Measurements from ENCODE around the gene JHY. TPM values are rescaled to one million over a fixed set of nuclear protein-coding genes. Genes with fewer than 3 reads are reported as not detected.
"Not testable (repeated sequence)": the region's sequence is repeated elsewhere in the genome, so short reads cannot be mapped to it uniquely, and the experiment has no call there.

JHY gene
- total and polyA plus RNA-seq, 2 of the 4 experiments (the other 2 are of a cell fraction), result 0.51 to 0.54 TPM

DNA sequence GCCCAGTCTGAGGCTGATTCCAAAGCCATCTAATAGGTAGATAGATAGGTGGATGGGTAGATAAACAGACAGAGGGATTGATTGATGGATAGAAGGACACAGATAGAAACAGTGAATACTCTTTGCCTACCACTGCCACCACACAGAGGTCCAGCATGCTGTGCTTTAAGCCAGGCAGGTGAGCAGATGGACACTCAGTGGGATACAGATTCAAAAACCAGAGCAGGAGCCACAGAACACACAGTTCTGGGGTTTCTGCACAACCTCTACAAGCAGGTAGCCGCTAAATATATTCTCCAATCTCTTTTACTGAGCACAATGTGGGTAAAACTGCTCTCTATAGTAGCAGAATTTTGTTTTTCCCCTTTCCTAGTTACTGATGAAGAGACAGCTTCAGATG is 20.5 kb upstream of the JHY start:
- no peak overlapping the region for H2BK120ac ChIP-seq (ENCODE audit: low read depth, low read length)
- ATAC-seq (ENCODE audit: low read depth) (no peak), DNase-seq (no peak)
- dilution Hi-C loops (cut with HindIII; ENCODE audit: low sequenced_read_pairs, unreplicated experiment) (loop anchor here (25.0 kb wide), 1 partner anchor 175 kb away; no protein-coding TSS in a partner anchor), intact Hi-C loops (cut with micrococcal nuclease) (no loop called here), in situ Hi-C loops (cut with MboI; ENCODE audit: low sequenced_read_pairs) (loop anchor here (25.0 kb wide), 1 partner anchor 400 kb away; no protein-coding TSS in a partner anchor)
- no peak overlapping the region for H2BK20ac ChIP-seq (ENCODE audit: low read depth, low read length)
- H3K4ac ChIP-seq (ENCODE audit: low read depth, low read length), result no peak overlapping the region
- ChIA-PET CTCF (interaction anchor here (0.5 to 3.7 kb wide), 4 partner anchors 84 to 399 kb away, joined by 3 to 53 read pairs (median 5); no protein-coding TSS in a partner anchor), POLR2A (ENCODE audit: unreplicated experiment) (no interaction called here)
- H3K9me3 ChIP-seq (ENCODE audit: control insufficient read depth, insufficient read depth, low read length), result no peaks in the 10 kb centered on the region
- TF ChIP-seq NFE2L2 (IDR thresholded peaks at IDR 0.05; ENCODE audit: low read depth, low read length), result no peak
- TF ChIP-seq CHD1 (IDR thresholded peaks at IDR 0.05; ENCODE audit: low read depth, low read length), result no peak
- TF ChIP-seq BHLHE40 (IDR thresholded peaks at IDR 0.05; ENCODE audit: low read depth, low read length), result no peak
- no peak for TF ChIP-seq MXI1 (IDR thresholded peaks at IDR 0.05; ENCODE audit: borderline replicate concordance, low read depth, low read length)
- no peak for TF ChIP-seq RFX5 (IDR thresholded peaks at IDR 0.05; ENCODE audit: low read depth, low read length)
- TF ChIP-seq CEBPB (IDR thresholded peaks at IDR 0.05; ENCODE audit: low read depth, low read length), result no peak
- no peak for TF ChIP-seq FOS (IDR thresholded peaks at IDR 0.05; ENCODE audit: low read depth, low read length)
- no peak for TF ChIP-seq MAFK (IDR thresholded peaks at IDR 0.05; ENCODE audit: low read depth, low read length)
- no peaks in the 10 kb centered on the region for H3K9me1 ChIP-seq (ENCODE audit: insufficient read depth, low read length)
- H3K27ac ChIP-seq (ENCODE audit: insufficient read depth, low read length), result no peak overlapping the region
- no peak overlapping the region for H2BK5ac ChIP-seq (ENCODE audit: low read depth, low read length, poor library complexity, severe bottlenecking)
- WGBS, 2 experiments (ENCODE audit: extremely low coverage in 2 of 2, insufficient read length in 1 of 2), result no CpG with 5 or more reads among the region's 1 CpG
- no peak overlapping the region for H3K18ac ChIP-seq (ENCODE audit: low read depth, low read length)
- no peak overlapping the region for H4K8ac ChIP-seq (ENCODE audit: low read depth in 2 of 2, low read length in 2 of 2)
- no peak overlapping the region for H4K91ac ChIP-seq (ENCODE audit: insufficient read depth, low read depth, low read length)
- peaks cover 23% of the 10 kb centered on the region for H3K27me3 ChIP-seq (ENCODE audit: control insufficient read depth, insufficient read depth, low read length)
- BruUV-seq (replicated peaks), result no TSS peak
- no peak overlapping the region for H2AK9ac ChIP-seq (replicated peaks; ENCODE audit: low read depth, low read length, poor library complexity)
- H2BK15ac ChIP-seq (ENCODE audit: low read depth, low read length), result no peak overlapping the region
- H2AFZ ChIP-seq (replicated peaks; ENCODE audit: low read length, poor library complexity), result no peak overlapping the region
- no peaks in the 10 kb centered on the region for H3K79me1 ChIP-seq (ENCODE audit: low read depth in 1 of 2, low read length in 2 of 2)
- H3K4me3 ChIP-seq (ENCODE audit: insufficient read depth, low read depth, low read length), result no peak overlapping the region
- no peak overlapping the region for H3K56ac ChIP-seq (ENCODE audit: extremely low read depth, insufficient read depth, low read length)
- no peaks in the 10 kb centered on the region for H4K20me1 ChIP-seq (ENCODE audit: insufficient read depth, low read length)
- H2AK5ac ChIP-seq (ENCODE audit: low read depth, low read length), result no peak overlapping the region
- H3K23ac ChIP-seq (ENCODE audit: low read depth, low read length), result no peak overlapping the region
- H3K36me3 ChIP-seq (ENCODE audit: control insufficient read depth, insufficient read depth, low read length), result no peaks in the 10 kb centered on the region
- no peak overlapping the region for H3K9ac ChIP-seq (ENCODE audit: low read depth, low read length)
- no peak overlapping the region for H4K5ac ChIP-seq (ENCODE audit: low read depth, low read length)
- no peaks in the 10 kb centered on the region for H3K4me1 ChIP-seq (ENCODE audit: control insufficient read depth, insufficient read depth, low read length)
- no peak overlapping the region for H3K4me2 ChIP-seq (ENCODE audit: low read depth, low read length)
- H3K14ac ChIP-seq (replicated peaks; ENCODE audit: low read depth, low read length), result no peak overlapping the region

DNA sequence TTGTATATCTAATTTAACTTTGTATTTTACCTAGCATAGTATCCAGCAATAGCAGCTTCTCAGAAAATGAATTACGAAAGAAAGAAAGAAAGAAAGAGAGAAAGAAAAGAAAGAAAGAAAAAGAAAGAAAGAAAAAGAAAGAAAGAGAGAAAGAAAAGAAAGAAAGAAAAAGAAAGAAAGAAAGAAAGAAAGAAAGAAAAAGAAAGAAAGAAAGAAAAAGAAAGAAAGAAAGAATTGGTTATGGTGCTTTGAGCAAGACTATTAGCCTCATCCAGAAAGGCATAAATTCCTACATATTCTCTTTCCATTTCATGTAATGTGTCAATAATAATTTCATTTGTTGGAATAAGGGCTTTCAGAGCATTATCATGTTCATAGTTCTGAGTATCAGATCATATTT is 19.4 kb upstream of the JHY start:
- H2AFZ ChIP-seq (replicated peaks; ENCODE audit: low read length, poor library complexity); H2AK5ac ChIP-seq (ENCODE audit: low read depth, low read length); H2AK9ac ChIP-seq (replicated peaks; ENCODE audit: low read depth, low read length, poor library complexity); ATAC-seq (ENCODE audit: low read depth); H3K4me1 ChIP-seq (ENCODE audit: control insufficient read depth, insufficient read depth, low read length); H3K9ac ChIP-seq (ENCODE audit: low read depth, low read length); H3K27ac ChIP-seq (ENCODE audit: insufficient read depth, low read length); H4K20me1 ChIP-seq (ENCODE audit: insufficient read depth, low read length); H3K36me3 ChIP-seq (ENCODE audit: control insufficient read depth, insufficient read depth, low read length); H2BK15ac ChIP-seq (ENCODE audit: low read depth, low read length); H2BK20ac ChIP-seq (ENCODE audit: low read depth, low read length); H3K23ac ChIP-seq (ENCODE audit: low read depth, low read length); H3K79me1 ChIP-seq (ENCODE audit: low read depth in 1 of 2, low read length in 2 of 2); H4K8ac ChIP-seq (ENCODE audit: low read depth in 2 of 2, low read length in 2 of 2); H3K4ac ChIP-seq (ENCODE audit: low read depth, low read length); POLR2A ChIA-PET (ENCODE audit: unreplicated experiment); H2BK5ac ChIP-seq (ENCODE audit: low read depth, low read length, poor library complexity, severe bottlenecking); H3K56ac ChIP-seq (ENCODE audit: extremely low read depth, insufficient read depth, low read length); H3K9me1 ChIP-seq (ENCODE audit: insufficient read depth, low read length); H2BK120ac ChIP-seq (ENCODE audit: low read depth, low read length); H3K9me3 ChIP-seq (ENCODE audit: control insufficient read depth, insufficient read depth, low read length); BruUV-seq (replicated peaks); H3K14ac ChIP-seq (replicated peaks; ENCODE audit: low read depth, low read length); DNase-seq; H4K91ac ChIP-seq (ENCODE audit: insufficient read depth, low read depth, low read length); H3K18ac ChIP-seq (ENCODE audit: low read depth, low read length); H3K4me2 ChIP-seq (ENCODE audit: low read depth, low read length); H4K5ac ChIP-seq (ENCODE audit: low read depth, low read length); H3K4me3 ChIP-seq (ENCODE audit: insufficient read depth, low read depth, low read length): not testable (repeated sequence)
- peaks cover 28% of the 10 kb centered on the region for H3K27me3 ChIP-seq (ENCODE audit: control insufficient read depth, insufficient read depth, low read length)
- no CpG with 5 or more reads among the region's 1 CpG for WGBS, 2 experiments (ENCODE audit: extremely low coverage in 2 of 2, insufficient read length in 1 of 2)
- dilution Hi-C loops (cut with HindIII; ENCODE audit: low sequenced_read_pairs, unreplicated experiment) (loop anchor here (25.0 kb wide), 1 partner anchor 174 kb away; no protein-coding TSS in a partner anchor), intact Hi-C loops (cut with micrococcal nuclease) (loop anchor here (1.0 kb wide), 3 partner anchors 160 to 398 kb away; no protein-coding TSS in a partner anchor), in situ Hi-C loops (cut with MboI; ENCODE audit: low sequenced_read_pairs) (loop anchor here (25.0 kb wide), 1 partner anchor 399 kb away; no protein-coding TSS in a partner anchor)
- CTCF ChIA-PET, result interaction anchor here (0.6 to 3.7 kb wide), 15 partner anchors 10 to 1371 kb away, joined by 3 to 53 read pairs (median 4); partner anchors contain the start of gene CLMP
